ENCODE measurements around the gene PPP1R3A. TPM values are rescaled to one million over a fixed set of nuclear protein-coding genes. Genes with fewer than 3 reads are reported as not detected.

Gene PPP1R3A
- polyA plus RNA-seq, 2 of the 4 experiments (the other 2 are of a cell fraction): not detected

DNA sequence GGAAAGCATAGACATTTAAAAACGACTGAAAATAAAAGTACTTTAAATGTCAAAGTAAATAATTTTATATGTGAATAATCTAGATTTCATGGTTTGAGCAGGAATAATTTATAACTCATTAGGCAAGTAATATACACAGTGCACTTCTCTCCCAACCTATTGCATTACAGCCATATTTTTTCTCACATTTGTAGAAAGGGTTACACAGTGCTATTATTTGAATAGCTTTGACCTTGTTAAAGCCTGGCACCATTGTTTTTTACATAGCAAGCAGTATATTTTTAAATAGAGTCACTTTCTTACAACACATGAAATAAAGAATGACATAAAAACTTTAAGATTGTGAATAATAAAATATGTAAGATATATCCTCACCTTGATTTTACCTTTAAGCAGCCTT, 969 bp downstream of the PPP1R3A start:
- no peak overlapping the region for H3K4me3 ChIP-seq
- 3% methylated on average over 1 of the region's 1 CpG for WGBS (ENCODE audit: missing lambda C conversion rate)
- TF ChIP-seq MAFK (IDR thresholded peaks at IDR 0.05; ENCODE audit: partially characterized antibody): no peak
- TF ChIP-seq RNF2 (IDR thresholded peaks at IDR 0.05; ENCODE audit: borderline replicate concordance, low read depth): no peak
- TF ChIP-seq CBX2 (IDR thresholded peaks at IDR 0.05; ENCODE audit: borderline replicate concordance, low read depth): no peak
- no peak for TF ChIP-seq CBX8 (IDR thresholded peaks at IDR 0.05)
- TF ChIP-seq, protein P1, sequence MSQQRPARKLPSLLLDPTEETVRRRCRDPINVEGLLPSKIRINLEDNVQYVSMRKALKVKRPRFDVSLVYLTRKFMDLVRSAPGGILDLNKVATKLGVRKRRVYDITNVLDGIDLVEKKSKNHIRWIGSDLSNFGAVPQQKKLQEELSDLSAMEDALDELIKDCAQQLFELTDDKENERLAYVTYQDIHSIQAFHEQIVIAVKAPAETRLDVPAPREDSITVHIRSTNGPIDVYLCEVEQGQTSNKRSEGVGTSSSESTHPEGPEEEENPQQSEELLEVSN (IDR thresholded peaks at IDR 0.05; ENCODE audit: borderline replicate concordance, low read depth): no peak
- no peak for TF ChIP-seq SMC3 (IDR thresholded peaks at IDR 0.05)
- TF ChIP-seq GATA3 (IDR thresholded peaks at IDR 0.05; ENCODE audit: borderline replicate concordance): no peak
- TF ChIP-seq KDM1A (IDR thresholded peaks at IDR 0.05; ENCODE audit: low read depth): no peak
- no peak for TF ChIP-seq EHF (CRISPR knock-in tag; IDR thresholded peaks at IDR 0.05)
- TF ChIP-seq MYC (IDR thresholded peaks at IDR 0.05; ENCODE audit: borderline replicate concordance, low read length): no peak
- no peak for TF ChIP-seq ZC3H11A (IDR thresholded peaks at IDR 0.05)
- TF ChIP-seq NFE2L2 (conservative IDR thresholded peaks at IDR 0.05; ENCODE audit: low read length): no peak
- TF ChIP-seq TP53 (CRISPR knock-in tag; IDR thresholded peaks at IDR 0.05): no peak
- TF ChIP-seq, protein P2, sequence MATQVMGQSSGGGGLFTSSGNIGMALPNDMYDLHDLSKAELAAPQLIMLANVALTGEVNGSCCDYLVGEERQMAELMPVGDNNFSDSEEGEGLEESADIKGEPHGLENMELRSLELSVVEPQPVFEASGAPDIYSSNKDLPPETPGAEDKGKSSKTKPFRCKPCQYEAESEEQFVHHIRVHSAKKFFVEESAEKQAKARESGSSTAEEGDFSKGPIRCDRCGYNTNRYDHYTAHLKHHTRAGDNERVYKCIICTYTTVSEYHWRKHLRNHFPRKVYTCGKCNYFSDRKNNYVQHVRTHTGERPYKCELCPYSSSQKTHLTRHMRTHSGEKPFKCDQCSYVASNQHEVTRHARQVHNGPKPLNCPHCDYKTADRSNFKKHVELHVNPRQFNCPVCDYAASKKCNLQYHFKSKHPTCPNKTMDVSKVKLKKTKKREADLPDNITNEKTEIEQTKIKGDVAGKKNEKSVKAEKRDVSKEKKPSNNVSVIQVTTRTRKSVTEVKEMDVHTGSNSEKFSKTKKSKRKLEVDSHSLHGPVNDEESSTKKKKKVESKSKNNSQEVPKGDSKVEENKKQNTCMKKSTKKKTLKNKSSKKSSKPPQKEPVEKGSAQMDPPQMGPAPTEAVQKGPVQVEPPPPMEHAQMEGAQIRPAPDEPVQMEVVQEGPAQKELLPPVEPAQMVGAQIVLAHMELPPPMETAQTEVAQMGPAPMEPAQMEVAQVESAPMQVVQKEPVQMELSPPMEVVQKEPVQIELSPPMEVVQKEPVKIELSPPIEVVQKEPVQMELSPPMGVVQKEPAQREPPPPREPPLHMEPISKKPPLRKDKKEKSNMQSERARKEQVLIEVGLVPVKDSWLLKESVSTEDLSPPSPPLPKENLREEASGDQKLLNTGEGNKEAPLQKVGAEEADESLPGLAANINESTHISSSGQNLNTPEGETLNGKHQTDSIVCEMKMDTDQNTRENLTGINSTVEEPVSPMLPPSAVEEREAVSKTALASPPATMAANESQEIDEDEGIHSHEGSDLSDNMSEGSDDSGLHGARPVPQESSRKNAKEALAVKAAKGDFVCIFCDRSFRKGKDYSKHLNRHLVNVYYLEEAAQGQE (IDR thresholded peaks at IDR 0.05): no peak
- TF ChIP-seq MAX (IDR thresholded peaks at IDR 0.05): no peak
- TF ChIP-seq CHD2 (IDR thresholded peaks at IDR 0.05; ENCODE audit: low read length, partially characterized antibody): no peak
- no peaks in the 10 kb centered on the region for H3K9me3 ChIP-seq
- CTCF ChIA-PET: no interaction called here
- H3K4me1 ChIP-seq: no peaks in the 10 kb centered on the region
- FAIRE-seq: no peak
- H3K27ac ChIP-seq: no peak overlapping the region
- ATAC-seq: no peak
- no peak for DNase-seq (ENCODE audit: low read depth in 1 of 2, low spot score in 1 of 2)
- POLR2A ChIA-PET: no interaction called here
- H3K4me2 ChIP-seq: no peak overlapping the region

DNA sequence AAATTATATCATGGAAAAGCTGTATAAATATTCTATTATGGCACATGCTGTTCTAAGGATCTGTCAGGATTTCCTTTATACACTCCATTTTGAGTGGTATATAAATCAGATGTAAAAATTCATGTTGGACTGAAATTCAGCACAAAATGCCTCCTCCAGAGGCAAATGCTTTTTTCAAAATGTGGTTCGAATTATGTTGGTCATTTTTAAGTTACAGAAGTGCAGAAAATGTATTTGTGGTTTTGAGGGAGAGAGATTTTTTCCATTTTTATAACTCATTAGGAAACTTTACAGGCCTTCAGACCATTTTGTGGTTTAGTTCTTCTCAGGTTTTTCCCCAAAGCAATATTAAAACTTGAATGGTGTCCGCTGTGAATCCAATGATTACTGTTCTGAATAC, 2.9 kb downstream of the PPP1R3A start:
- TF ChIP-seq PHF8 (IDR thresholded peaks at IDR 0.05; ENCODE audit: borderline replicate concordance, low read depth) (no peak), HOXA7 (CRISPR knock-in tag; IDR thresholded peaks at IDR 0.05) (no peak)
- Histone ChIP-seq H3K9me3 (no peaks in the 10 kb centered on the region), H3K4me1 (no peaks in the 10 kb centered on the region), H3K4me3 (no peak overlapping the region), H3K4me2 (no peak overlapping the region), H3K27ac (no peak overlapping the region)
- ATAC-seq (no peak), FAIRE-seq (no peak), DNase-seq (ENCODE audit: low read depth in 1 of 2, low spot score in 1 of 2) (no peak)
- WGBS (ENCODE audit: missing lambda C conversion rate): 3% methylated on average over 2 of the region's 2 CpGs
- POLR2A ChIA-PET: no interaction called here
- CTCF ChIA-PET: no interaction called here

DNA sequence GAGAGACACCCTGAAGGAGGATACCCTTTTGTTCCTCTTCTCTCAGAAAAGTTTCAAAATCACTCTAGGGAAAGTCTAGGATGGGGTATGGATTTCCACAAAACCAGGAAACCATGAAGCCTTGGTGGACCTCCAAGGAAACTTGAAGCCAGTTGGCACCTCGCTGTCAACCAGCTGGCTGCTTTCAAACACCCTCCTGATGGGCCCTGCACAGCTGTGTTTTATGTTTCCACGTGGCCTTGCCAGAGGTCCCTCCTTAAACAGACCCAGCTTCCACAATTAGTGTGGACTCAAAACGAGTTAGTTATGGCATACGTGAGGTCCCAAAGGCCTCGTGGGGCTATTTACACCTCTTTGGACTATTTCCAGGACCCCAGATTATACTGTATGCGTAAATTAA, 5.9 kb downstream of the PPP1R3A start:
- H3K4me3 ChIP-seq: no peak overlapping the region
- CTCF ChIA-PET: interaction anchor here (0.7 kb wide), 1 partner anchor 55 kb away, joined by 3 read pairs; no protein-coding TSS in a partner anchor
- FAIRE-seq (no peak), DNase-seq (ENCODE audit: low read depth in 1 of 2, low spot score in 1 of 2) (no peak), ATAC-seq (no peak)
- no peak overlapping the region for H3K4me2 ChIP-seq
- 9% methylated on average over 6 of the region's 6 CpGs for WGBS (ENCODE audit: missing lambda C conversion rate)
- H3K27ac ChIP-seq: no peak overlapping the region
- no peaks in the 10 kb centered on the region for H3K4me1 ChIP-seq
- no peak for TF ChIP-seq JUN (IDR thresholded peaks at IDR 0.05)
- TF ChIP-seq TP53 (CRISPR knock-in tag; IDR thresholded peaks at IDR 0.05): no peak
- TF ChIP-seq NFE2L2 (conservative IDR thresholded peaks at IDR 0.05; ENCODE audit: low read length): no peak
- no peak for TF ChIP-seq FOXS1 (CRISPR knock-in tag; IDR thresholded peaks at IDR 0.05)
- TF ChIP-seq, protein P3, sequence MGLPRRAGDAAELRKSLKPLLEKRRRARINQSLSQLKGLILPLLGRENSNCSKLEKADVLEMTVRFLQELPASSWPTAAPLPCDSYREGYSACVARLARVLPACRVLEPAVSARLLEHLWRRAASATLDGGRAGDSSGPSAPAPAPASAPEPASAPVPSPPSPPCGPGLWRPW (IDR thresholded peaks at IDR 0.05): no peak
- no peak for TF ChIP-seq NR3C1 (IDR thresholded peaks at IDR 0.05)
- no peak for TF ChIP-seq ZSCAN20 (CRISPR knock-in tag; IDR thresholded peaks at IDR 0.05)
- no peak for TF ChIP-seq EHMT2 (IDR thresholded peaks at IDR 0.05; ENCODE audit: low read depth)
- no peak for TF ChIP-seq NPAS2 (CRISPR knock-in tag; IDR thresholded peaks at IDR 0.05; ENCODE audit: borderline replicate concordance)
- no peak for TF ChIP-seq MYC (IDR thresholded peaks at IDR 0.05; ENCODE audit: borderline replicate concordance, low read length)
- TF ChIP-seq ZNF302 (CRISPR knock-in tag; IDR thresholded peaks at IDR 0.05): no peak
- no peak for TF ChIP-seq RFX5 (IDR thresholded peaks at IDR 0.05)
- TF ChIP-seq CHD4 (IDR thresholded peaks at IDR 0.05; ENCODE audit: borderline replicate concordance): no peak
- no peak for TF ChIP-seq PBX3 (IDR thresholded peaks at IDR 0.05)
- TF ChIP-seq SMC3 (IDR thresholded peaks at IDR 0.05): no peak
- no peak for TF ChIP-seq HOXB5 (CRISPR knock-in tag; IDR thresholded peaks at IDR 0.05)
- TF ChIP-seq KDM5A (IDR thresholded peaks at IDR 0.05): no peak
- no peak for TF ChIP-seq MAFK (IDR thresholded peaks at IDR 0.05; ENCODE audit: partially characterized antibody)
- TF ChIP-seq CBX8 (IDR thresholded peaks at IDR 0.05): no peak
- POLR2A ChIA-PET: no interaction called here
- no peaks in the 10 kb centered on the region for H3K9me3 ChIP-seq

All from A549 (cell line).